Measurements from ENCODE around the gene NBPF1.
A peak's percentile ranks its signal among the peaks of the same experiment; 100 is the strongest.
"Not testable (repeated sequence)": the region's sequence is repeated elsewhere in the genome, so short reads cannot be mapped to it uniquely, and the experiment has no call there.

Gene NBPF1

GRCh38 chr1:16521288-16521583, 92.1 kb downstream of the NBPF1 start:
- no peak for DNase-seq (ENCODE audit: insufficient read length, low spot score)
- TF ChIP-seq POLR2A (IDR thresholded peaks at IDR 0.05; ENCODE audit: low read depth, low read length): no peak

DNA sequence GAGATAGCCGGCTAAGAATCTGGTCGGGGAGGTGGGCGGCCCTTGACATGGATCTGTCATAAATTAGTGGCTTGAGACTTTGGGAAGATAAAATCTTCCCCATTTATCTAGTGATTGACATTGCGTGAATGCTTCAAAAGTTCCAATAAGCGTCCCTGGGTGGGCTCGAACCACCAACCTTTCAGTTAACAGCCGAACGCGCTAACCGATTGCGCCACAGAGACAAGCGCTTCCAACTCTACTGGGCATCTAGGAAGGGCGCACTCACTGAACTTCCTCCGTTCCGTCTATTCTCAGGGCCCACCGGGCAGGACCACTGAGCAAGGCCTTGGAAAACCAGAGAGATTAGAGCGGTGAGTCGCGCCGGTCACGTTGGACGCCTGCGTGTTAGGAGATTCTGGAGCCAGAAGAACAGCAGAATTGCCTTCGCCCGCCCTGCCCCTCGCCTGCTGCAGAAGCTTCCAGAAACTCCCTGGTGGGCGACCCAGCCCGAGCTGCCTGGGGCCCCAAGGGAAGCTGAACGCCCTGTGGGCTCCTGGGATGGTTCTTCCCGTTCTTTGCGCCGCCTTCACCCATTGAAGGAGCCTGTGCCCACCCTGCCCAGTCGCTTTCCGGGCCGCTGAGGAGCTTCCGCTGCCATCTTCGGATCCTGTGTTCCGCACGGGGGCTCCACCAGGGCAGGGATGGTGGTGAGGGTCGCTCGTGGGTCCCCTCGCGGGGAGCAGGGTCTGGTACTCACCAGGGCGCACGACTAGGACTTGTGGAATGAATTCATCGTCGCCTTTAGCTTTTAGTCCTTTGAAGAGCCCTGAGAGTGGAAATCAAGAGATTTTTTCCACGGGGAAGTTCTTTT, 92.7 kb downstream of the NBPF1 start:
- not testable (repeated sequence) for DNase-seq (ENCODE audit: insufficient read length, low spot score); FAIRE-seq

More at GRCh38 chr1:16521288-16521583, 92.1 kb downstream of the NBPF1 start:
- no peak for FAIRE-seq

DNA sequence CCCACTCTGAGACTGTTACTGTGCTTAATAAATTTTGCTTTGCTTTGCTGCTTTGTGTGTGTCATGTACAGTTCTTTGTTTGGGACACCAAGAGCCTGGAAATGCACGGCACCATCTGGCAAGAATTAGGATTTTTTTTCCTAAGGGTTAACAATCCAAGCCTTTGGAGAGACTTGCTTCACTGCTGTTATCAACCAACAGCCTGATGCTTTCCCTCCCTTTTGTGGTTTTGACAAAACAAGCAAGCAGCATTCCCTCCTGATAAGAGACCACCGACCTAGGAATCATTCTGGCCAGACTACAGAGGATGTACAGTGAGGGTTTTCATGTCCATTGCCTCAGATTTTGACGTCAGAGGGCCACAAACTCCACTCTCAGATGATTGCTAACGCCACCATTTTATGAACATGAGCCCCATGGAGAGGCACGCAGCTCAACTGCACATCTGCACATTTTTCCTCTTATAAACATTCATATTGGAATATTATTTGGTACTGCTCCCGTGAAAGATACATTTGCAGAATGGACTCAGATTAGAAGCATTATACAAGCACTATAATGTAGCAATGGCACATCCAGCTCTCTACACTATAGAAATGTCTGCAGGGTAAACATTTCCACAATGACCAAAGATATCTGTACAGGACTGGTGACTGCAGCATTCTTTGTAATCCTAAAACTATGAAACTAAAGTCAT, 94.0 kb downstream of the NBPF1 start:
- FAIRE-seq: not testable (repeated sequence)

DNA sequence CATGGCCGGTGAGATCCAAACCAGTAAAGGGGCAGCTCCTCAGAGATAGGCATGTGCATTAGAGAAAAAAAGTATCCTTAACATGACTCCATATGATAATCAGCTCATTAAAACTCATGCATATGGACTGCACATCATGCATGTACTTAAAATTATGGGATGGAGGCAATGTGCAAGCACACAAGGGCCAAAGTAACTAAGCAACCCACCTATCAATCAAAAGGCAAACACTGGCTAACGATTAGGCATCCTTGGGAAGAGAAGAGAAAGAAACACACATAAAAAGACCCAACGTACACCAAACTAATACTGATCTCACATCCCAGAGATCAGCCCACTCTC, 94.5 kb downstream of the NBPF1 start:
- not testable (repeated sequence) for DNase-seq (ENCODE audit: insufficient read length, low spot score); FAIRE-seq

More for the DNA sequence above, 94.0 kb downstream of the NBPF1 start:
- not testable (repeated sequence) for DNase-seq (ENCODE audit: insufficient read length, low spot score)

DNA sequence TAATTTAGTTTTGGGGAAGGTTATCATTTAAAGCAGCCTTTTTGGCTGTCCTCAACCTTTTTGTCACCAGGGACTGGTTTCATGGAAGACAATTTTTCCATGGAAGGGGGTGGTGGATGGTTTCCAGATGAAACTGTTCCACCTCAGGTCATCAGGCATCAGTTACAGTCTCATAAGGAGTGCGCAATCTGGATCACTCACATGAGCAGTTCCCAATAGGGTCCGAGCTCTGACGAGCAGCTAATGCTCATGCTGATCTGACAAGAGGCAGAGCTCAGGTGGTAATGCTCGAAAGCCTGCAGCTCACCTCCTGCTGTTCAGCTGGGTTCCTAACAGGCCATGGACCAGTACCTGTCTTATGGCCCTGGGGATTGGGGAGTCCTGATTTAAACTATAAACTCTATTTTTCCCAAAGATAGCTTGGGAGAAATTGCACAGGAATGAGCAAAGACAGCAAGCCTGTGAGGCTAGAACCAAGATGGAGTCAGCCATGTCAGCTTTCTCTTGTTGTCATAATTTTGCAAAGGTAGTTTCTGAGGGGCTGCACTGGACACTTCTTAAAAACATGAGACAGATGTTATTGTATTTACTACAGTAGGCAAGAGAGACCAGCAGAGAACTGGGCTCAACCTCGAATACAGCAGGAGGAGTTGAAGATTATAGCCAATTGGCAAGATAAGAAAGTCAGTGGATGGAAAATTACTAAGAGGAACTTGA, 96.5 kb downstream of the NBPF1 start:
- not testable (repeated sequence) for DNase-seq (ENCODE audit: insufficient read length, low spot score); FAIRE-seq

DNA sequence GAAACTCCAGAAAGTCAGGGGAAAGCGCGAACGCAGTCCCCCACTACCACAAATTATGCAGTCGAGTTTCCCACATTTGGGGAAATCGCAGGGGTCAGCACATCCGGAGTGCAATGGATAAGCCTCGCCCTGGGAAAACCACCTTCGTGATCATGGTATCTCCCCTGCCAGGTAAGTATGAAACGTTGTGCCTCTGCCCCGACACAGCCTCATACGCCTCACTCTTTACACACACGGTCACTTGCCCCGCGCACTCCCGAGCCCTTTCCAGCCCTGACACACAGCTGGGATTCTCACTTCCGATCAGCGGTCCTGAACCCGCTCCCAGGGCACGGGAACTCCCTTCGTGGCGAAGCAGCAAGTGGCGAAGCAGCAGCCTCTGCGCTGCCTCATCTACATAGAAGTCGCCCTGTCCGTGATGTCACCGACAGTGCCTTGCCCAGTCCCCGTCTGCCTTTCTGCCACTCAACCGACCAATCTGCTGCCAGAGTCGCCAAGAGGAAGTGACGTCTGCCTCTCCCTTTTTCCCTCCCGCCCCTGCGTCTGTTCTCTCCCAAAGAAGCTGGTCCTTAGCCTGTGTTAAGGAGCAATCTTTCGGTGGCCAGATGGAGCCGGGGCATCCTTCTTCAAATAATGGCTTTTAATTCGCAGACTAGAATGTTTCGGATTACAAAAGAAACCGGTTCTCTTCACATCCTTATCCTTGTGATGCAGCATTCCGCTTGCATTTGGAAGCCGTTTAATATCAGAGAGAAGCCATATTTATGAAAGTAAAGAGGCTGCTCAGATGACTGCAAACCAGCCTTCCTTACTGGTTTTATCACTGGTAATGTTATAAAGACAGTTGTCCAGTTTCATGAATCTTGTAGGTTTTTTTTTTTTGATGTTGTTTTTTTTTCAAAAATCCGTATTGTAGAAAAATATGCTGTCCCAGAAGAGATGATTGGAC, 99.0 kb downstream of the NBPF1 start, which contains the start of gene RNU1-1:
Gene RNU1-1 (minus strand): TSS at position 179 of the 949 bp plus-strand sequence.
- not testable (repeated sequence) for FAIRE-seq; DNase-seq (ENCODE audit: insufficient read length, low spot score)

DNA sequence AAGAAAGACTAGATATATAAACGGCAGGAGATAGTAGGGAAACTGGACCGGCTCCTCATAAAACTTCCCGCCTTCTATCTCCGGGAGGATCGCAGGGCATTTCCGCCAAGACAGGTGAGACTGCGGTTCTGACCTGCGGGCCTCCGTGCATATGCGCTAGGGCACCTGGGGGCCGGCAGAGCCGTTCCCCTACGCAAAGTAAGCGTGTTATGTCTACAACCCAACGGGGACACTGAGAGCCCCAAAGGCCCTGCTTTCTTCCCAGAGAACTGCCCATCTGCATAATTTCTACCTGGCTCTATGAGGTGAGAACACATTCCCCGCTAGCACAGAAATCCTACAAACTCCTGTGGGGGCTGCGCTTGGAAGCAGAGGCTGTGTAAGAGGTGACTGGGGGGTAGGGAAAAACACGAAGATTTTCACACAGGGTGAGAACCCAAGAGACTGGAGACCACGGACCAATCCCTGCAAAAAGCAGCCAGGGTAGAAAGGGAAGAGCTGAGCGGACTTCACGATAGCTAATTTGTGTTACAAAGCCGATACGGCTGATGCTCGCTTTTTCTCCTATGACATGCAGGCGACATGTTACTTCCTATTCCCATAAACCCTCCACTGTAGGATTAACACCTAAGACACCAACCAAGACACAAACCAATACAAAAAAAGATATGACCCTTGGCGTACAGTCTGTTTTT, 99.8 kb downstream of the NBPF1 start:
- peak; percentile 87 for FAIRE-seq

GRCh38 chr1:16512624-16513411, 100.5 kb downstream of the NBPF1 start:
- FAIRE-seq: not testable (repeated sequence)

More for the DNA sequence above, 99.8 kb downstream of the NBPF1 start:
- DNase-seq (ENCODE audit: insufficient read length, low spot score): not testable (repeated sequence)
- peak; percentile 45; the same call in 1 of the 2 replicates for TF ChIP-seq POLR2A (IDR thresholded peaks at IDR 0.05; ENCODE audit: low read depth, low read length)

More at GRCh38 chr1:16512624-16513411, 100.5 kb downstream of the NBPF1 start:
- DNase-seq (ENCODE audit: insufficient read length, low spot score): not testable (repeated sequence)
